ENCODE results near the gene POMP. TPM values are rescaled to one million over a fixed set of nuclear protein-coding genes. Genes with fewer than 3 reads are reported as not detected.

The POMP gene
- total and polyA plus RNA-seq, 4 donors, result 32.2 to 132 (median 41.1) TPM

DNA sequence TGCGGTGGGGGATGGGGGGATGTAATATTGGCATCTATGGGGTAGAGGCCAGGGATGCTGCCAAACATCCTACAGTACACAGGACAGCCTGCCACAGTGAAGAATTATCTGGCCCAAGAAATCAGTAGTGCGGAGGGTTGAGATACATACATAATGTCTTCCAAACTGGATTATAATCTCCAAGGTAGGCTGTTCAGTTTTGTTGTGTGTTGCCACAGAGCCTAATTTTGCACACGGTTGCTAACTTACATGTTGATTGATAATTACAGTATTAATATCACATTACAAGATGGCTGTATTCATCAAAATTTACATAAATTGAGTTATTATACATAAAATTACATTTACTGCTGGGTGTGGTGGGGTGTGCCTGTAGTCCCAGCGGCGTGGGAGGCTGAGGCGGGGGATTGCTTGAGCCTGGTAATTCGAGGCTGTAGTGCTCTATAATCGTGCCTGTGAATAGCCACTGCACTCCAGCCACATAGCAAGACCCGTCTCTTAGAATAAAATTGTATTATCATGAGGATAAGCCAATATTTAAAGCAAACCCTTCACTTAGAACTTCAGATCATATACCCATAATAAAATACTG is 8.1 kb downstream of the POMP start:
- no peaks in the 10 kb centered on the region for H3K27me3 ChIP-seq (ENCODE audit: control insufficient read depth in 4 of 4, insufficient read depth in 4 of 4, low read length in 3 of 4)
- no peak for DNase-seq (ENCODE audit: low spot score)
- H3K9me3 ChIP-seq (ENCODE audit: control insufficient read depth in 4 of 4, low read length in 3 of 4), result no peaks in the 10 kb centered on the region
- H3K27ac ChIP-seq (ENCODE audit: low read depth in 1 of 2, low read length in 2 of 2), result no peak overlapping the region
- no peak overlapping the region for H3K4me3 ChIP-seq (ENCODE audit: low read depth in 1 of 3, low read length in 3 of 3)
- peaks cover 12 to 81% (median 72%) of the 10 kb centered on the region in 4 donors for H3K36me3 ChIP-seq (ENCODE audit: control insufficient read depth in 4 of 4, insufficient read depth in 3 of 4, low read depth in 1 of 4, low read length in 3 of 4)
- TF ChIP-seq FOXA1 (IDR thresholded peaks at IDR 0.05), result no peak
- TF ChIP-seq TAF1 (conservative IDR thresholded peaks at IDR 0.05), result no peak
- no peak for TF ChIP-seq RAD21 (IDR thresholded peaks at IDR 0.05)
- no peak for TF ChIP-seq EGR1 (IDR thresholded peaks at IDR 0.05; ENCODE audit: low read depth in 2 of 2)
- TF ChIP-seq JUND (IDR thresholded peaks at IDR 0.05), result no peak
- TF ChIP-seq HNF4G (IDR thresholded peaks at IDR 0.05), result no peak
- TF ChIP-seq YY1 (IDR thresholded peaks at IDR 0.05), result no peak
- no peak for TF ChIP-seq NR2F2 (IDR thresholded peaks at IDR 0.05)
- TF ChIP-seq ZBTB33 (IDR thresholded peaks at IDR 0.05), result no peak
- no peak overlapping the region for H3K9ac ChIP-seq (ENCODE audit: low read depth in 1 of 2, low read length in 2 of 2)
- no peaks in the 10 kb centered on the region for H3K4me1 ChIP-seq (ENCODE audit: control insufficient read depth in 4 of 4, insufficient read depth in 4 of 4, low read length in 3 of 4)
- 85% methylated on average over 9 of the region's 9 CpGs for WGBS

DNA sequence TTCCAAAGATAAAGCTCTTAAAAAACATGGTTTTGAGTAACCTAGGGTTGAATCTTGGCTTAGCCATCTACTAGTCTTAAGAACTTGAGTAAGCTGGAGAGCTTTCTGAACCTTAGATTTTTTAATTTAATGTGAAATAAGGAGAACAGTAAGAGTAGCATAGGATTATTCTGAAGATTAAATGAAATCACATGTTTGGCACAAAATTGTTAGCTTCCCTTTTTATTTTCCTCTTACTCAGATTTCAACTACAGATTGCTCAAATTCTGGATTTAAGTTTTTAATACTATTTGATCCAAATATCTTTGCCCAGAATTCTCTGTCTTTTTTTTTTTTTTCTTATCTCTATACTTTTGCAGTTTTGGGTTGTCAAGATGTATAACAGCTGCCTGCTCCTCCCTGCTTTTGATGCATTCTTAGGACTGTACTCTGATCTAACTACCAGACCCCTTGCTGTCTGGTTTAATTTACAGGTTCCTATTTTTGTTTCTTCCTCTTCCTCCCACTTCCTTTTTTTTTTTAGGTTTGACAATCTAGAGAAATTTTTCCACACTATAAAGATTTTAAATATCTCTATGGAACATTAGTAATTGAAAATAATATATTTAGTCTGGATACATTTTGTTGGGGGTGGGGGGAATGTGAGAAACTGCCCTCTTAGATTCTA is 12.3 kb downstream of the POMP start:
- Histone ChIP-seq H3K27me3 (ENCODE audit: control insufficient read depth in 4 of 4, insufficient read depth in 4 of 4, low read length in 3 of 4) (no peaks in the 10 kb centered on the region), H3K9ac (ENCODE audit: low read depth in 1 of 2, low read length in 2 of 2) (no peak overlapping the region), H3K36me3 (ENCODE audit: control insufficient read depth in 4 of 4, insufficient read depth in 3 of 4, low read depth in 1 of 4, low read length in 3 of 4) (peaks cover 16 to 80% (median 70%) of the 10 kb centered on the region in 4 donors), H3K4me3 (ENCODE audit: low read depth in 1 of 3, low read length in 3 of 3) (no peak overlapping the region), H3K27ac (ENCODE audit: low read depth in 1 of 2, low read length in 2 of 2) (no peak overlapping the region), H3K9me3 (ENCODE audit: control insufficient read depth in 4 of 4, low read length in 3 of 4) (no peaks in the 10 kb centered on the region), H3K4me1 (ENCODE audit: control insufficient read depth in 4 of 4, insufficient read depth in 4 of 4, low read length in 3 of 4) (no peaks in the 10 kb centered on the region)
- DNase-seq (ENCODE audit: low spot score), result no peak
- TF ChIP-seq FOXA2 (IDR thresholded peaks at IDR 0.05) (no peak), TAF1 (conservative IDR thresholded peaks at IDR 0.05) (no peak), MAX (IDR thresholded peaks at IDR 0.05) (no peak)

- no peak for DNase-seq (ENCODE audit: low spot score)
- H3K4me1 ChIP-seq (ENCODE audit: control insufficient read depth in 4 of 4, insufficient read depth in 4 of 4, low read length in 3 of 4), result no peaks in the 10 kb centered on the region
- no peaks in the 10 kb centered on the region for H3K27me3 ChIP-seq (ENCODE audit: control insufficient read depth in 4 of 4, insufficient read depth in 4 of 4, low read length in 3 of 4)
- WGBS, result 78% methylated on average over 1 of the region's 1 CpG
- H3K9ac ChIP-seq (ENCODE audit: low read depth in 1 of 2, low read length in 2 of 2), result no peak overlapping the region
- H3K9me3 ChIP-seq (ENCODE audit: control insufficient read depth in 4 of 4, low read length in 3 of 4), result no peaks in the 10 kb centered on the region
- H3K36me3 ChIP-seq (ENCODE audit: control insufficient read depth in 4 of 4, insufficient read depth in 3 of 4, low read depth in 1 of 4, low read length in 3 of 4), result peaks cover 6 to 41% (median 33%) of the 10 kb centered on the region in 4 donors
- H3K27ac ChIP-seq (ENCODE audit: low read depth in 1 of 2, low read length in 2 of 2), result no peak overlapping the region
- no peak overlapping the region for H3K4me3 ChIP-seq (ENCODE audit: low read depth in 1 of 3, low read length in 3 of 3)
- TF ChIP-seq SP1 (IDR thresholded peaks at IDR 0.05) (no peak), RAD21 (IDR thresholded peaks at IDR 0.05) (peak; percentile 16 to 29), EGR1 (IDR thresholded peaks at IDR 0.05; ENCODE audit: low read depth in 2 of 2) (no peak)
Measured at GRCh38 chr13:28678809-28679208, 19.9 kb downstream of the POMP start.

- no peak for DNase-seq (ENCODE audit: low spot score)
- no peak overlapping the region for H3K4me3 ChIP-seq (ENCODE audit: low read depth in 1 of 3, low read length in 3 of 3)
- H3K9ac ChIP-seq (ENCODE audit: low read depth in 1 of 2, low read length in 2 of 2), result no peak overlapping the region
- peaks cover 6 to 35% (median 26%) of the 10 kb centered on the region in 4 donors for H3K36me3 ChIP-seq (ENCODE audit: control insufficient read depth in 4 of 4, insufficient read depth in 3 of 4, low read depth in 1 of 4, low read length in 3 of 4)
- no peak overlapping the region for H3K27ac ChIP-seq (ENCODE audit: low read depth in 1 of 2, low read length in 2 of 2)
- no peaks in the 10 kb centered on the region for H3K27me3 ChIP-seq (ENCODE audit: control insufficient read depth in 4 of 4, insufficient read depth in 4 of 4, low read length in 3 of 4)
- no peaks in the 10 kb centered on the region for H3K9me3 ChIP-seq (ENCODE audit: control insufficient read depth in 4 of 4, low read length in 3 of 4)
- TF ChIP-seq RAD21 (IDR thresholded peaks at IDR 0.05), result peak; percentile 65 to 73
- peak; percentile 34 for TF ChIP-seq CTCF (IDR thresholded peaks at IDR 0.05; ENCODE audit: low read depth, low read length, missing input control)
- TF ChIP-seq JUND (IDR thresholded peaks at IDR 0.05), result no peak
- H3K4me1 ChIP-seq (ENCODE audit: control insufficient read depth in 4 of 4, insufficient read depth in 4 of 4, low read length in 3 of 4), result no peaks in the 10 kb centered on the region
- WGBS, result 85% methylated on average over 1 of the region's 1 CpG
Measured at GRCh38 chr13:28679628-28680027, 20.7 kb downstream of the POMP start.
